ENCODE data around the gene PCP4L1.
"Not testable (repeated sequence)": the region's sequence is repeated elsewhere in the genome, so short reads cannot be mapped to it uniquely, and the experiment has no call there.

GRCh38 chr1:161224695-161225087 lies 33.9 kb upstream of the PCP4L1 start:
- TF ChIP-seq CTCF, POLR2A (IDR thresholded peaks at IDR 0.05): not testable (repeated sequence)
